ENCODE measurements around the gene C8B.

C8B gene

GRCh38 chr1:56970280-56970679 is 4.5 kb upstream of the C8B start:
- no peak for DNase-seq

DNA sequence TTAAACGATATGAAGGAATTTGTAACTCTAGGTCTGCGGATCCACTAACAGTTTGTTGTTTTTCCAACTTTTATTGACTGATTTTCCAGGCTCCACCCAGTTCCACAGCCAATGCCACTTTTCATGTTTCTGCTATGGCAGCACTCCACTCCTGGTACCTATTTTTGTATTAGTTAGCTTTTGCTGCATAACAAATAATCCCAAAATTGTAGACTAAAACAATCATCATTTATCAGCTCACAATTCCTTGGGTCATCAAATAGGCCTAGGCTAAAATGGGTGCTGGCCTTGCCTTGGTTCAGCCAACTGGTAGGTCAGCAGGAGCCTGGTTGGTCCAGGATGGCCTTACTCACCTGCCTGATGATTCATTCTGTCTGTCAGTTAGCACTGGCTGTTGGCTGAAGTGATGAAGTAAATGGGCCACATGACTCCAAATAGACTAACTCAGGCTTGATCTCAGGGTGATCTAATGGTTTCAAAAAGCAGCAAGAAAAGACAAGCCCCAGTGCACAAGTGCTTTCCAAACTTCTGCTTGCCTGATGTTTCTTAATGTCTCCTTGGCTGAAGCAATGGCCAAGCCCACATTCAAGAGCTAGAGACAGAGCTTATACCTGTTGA is 3.2 kb upstream of the C8B start:
- no peak for DNase-seq

DNA sequence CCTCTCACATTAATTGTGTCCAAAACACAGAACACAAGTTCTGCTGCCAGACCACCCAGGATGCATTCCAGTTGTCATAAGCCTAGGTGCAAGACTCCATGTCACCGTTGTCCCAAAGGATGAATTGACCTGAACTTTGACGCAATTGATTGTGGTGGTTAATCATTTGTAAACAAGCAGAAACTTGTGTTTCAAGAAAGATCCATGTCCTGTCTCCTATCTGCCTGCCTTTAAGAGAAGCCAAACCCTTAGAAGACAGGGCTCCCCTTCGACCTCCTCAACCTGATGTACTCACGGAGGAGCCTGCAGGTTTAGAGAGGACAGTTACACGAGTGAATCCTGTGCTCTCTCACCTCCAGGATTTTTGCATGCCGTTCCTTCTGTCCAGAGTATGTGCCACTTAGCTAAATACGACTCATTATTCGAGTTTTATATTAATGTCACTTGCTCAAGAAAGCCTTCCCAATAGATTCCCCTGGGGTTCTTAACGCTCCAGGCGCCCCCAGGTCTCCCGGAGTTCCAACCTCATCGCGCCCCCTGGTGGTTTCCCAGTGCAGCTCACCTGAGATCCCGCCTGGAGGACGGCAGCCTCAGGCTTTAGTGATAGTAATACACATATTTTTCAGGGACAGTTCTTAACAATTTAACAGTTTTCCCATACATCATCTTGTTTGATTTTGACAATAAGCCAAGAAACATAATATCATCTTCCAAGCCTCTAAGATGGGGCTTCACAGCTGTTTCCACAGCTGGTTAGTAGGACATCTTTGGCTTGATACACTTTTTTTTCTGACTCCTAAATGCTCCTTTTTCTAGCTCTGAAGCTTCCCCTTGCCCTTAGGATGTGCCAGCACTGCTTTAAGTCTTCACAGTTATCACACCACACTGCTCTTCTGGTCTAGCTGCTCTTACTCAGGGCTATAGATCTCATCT is 2.4 kb upstream of the C8B start:
- DNase-seq = no peak

- no peak for DNase-seq
Measured at GRCh38 chr1:56967355-56967754, 1.5 kb upstream of the C8B start.

DNA sequence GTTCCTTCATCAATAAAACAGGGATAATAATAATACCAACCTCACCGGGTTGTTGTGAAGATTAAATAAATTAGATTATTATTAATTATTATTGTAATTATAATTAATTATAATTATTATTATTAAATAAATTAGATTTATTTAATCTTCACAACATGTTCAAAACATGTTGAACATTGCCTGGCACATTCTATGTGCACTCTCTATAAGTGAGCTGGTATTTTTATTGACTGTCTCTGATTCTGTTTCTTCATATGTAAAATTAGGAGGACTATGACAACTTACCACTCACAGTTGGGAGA is 834 bp upstream of the C8B start:
- DNase-seq = no peak

GRCh38 chr1:56965191-56965590 is 624 bp downstream of the C8B start:
- DNase-seq = no peak

DNA sequence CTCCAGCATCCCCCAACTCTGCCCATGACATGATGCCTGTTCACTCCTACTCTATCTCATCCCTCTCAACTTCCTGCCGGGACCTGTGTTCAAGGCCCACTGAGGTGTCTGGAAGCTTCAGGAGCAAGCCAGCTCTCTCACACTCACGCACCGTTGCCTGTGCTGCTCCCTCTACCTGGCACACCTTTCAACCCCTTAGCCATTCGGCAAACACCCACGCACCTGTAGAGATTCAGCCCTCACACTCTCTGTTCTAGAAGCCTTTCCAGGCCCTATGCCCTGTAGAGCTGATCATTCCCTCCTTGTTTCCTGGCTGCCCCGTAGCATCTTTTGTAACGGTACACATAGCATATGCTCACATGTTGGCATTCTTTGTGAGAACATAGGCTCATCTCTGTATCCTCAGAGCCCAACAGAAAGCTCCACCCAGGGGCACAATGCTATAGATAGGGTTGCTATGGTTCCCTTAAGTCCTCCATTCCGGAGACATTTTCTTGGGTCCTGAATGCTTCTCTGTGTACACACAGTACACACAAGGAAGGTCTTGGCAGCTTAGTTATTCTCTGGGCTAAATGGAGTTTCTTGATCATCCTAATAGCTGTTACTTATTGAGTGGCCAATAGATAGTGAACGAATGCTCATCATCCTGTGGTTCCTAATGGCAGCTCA is 1.3 kb downstream of the C8B start:
- no peak for DNase-seq

DNA sequence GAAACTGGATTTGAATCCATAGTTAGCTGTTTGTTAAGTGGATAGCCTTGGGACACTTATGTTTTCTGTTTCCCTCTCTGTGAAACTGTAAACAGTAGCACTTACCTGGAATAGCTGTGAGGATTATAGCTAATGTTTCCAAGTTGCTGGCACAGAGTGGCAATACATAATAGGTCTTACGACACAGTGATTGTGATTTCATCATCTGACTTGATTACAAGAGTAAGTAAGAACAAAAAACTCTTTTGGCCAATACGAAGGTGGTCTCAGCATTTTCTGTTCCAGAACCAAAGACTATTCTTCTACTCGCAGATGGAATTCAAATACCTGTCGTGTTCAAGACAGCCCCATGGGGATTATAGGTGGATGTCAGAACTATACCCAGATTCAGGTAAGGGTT is 2.1 kb downstream of the C8B start:
- DNase-seq = no peak

DNA sequence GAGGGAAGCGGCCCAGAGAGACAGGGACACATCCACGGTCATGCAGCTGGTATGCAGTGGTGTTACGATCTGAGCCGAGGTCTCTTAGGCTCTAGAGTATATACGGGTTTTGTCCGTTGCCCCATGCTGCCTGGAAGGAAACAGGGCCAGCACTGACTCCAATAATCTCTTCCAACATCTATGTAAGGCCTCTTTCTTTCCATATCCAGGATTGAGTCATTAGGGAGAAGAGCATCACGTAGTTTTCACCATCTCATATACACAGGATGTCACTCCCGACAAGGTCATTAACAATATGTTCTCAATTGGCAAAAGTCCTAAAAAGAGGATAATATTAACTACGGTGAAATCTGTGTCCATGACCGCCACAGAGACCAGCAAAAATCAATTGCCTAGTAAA is 4.4 kb downstream of the C8B start:
- no peak for DNase-seq

- DNase-seq = no peak
Measured at GRCh38 chr1:56958526-56958925, 7.3 kb downstream of the C8B start.

GRCh38 chr1:56957931-56958330 is 7.9 kb downstream of the C8B start:
- no peak for DNase-seq

DNA sequence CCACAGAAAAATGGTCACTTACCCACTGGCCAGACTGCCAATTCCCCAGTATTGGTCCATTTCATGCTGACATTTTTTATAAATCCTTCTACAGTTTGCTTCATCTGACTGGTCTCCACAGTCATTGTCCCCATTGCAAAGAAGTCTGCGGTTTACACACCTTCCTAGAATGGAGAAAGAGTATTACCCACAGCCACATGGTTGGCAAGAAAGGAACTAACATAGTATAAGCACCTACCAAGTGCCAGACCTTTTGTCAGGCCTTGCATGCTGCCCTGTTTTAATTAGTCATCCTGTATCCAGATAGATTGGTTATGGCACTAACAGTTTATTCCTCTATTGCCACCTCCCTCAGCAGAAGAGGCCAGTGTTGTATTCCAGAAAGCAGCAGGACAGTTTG is 11.2 kb downstream of the C8B start:
- DNase-seq = no peak

GRCh38 chr1:56953386-56953785 is 12.4 kb downstream of the C8B start:
- DNase-seq = no peak

- DNase-seq = no peak
Measured at GRCh38 chr1:56952501-56952900, 13.3 kb downstream of the C8B start.

DNA sequence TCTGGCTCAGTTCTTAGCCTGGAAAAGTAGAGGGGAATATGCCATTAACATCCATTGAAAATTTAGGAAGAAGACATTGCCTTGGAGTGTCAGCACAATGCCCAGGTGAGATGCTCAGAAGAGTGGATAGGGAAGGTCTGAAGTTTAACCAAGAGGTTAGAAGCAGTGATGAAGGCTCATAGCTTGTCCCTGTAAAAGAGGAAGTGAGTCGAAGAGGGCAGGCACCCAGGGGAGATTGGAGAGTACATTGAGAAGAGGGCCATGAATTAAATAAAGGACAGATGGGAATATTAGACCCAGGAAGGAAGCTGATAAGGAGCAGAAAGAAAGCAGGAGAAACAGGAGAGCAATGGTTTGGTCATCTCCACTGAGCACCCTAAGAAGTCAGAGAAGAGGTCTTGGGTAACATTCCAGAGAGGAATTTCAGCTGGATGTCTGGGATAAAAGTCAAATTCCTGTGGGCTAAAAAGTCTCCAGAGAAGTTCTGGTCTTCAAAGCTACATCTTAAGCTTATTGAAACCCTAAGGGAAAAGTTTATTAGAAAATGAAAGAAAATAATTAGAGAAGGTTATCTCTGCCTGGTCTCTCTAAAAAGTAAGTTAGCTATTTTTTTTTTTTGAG is 17.3 kb downstream of the C8B start:
- no peak for DNase-seq

DNA sequence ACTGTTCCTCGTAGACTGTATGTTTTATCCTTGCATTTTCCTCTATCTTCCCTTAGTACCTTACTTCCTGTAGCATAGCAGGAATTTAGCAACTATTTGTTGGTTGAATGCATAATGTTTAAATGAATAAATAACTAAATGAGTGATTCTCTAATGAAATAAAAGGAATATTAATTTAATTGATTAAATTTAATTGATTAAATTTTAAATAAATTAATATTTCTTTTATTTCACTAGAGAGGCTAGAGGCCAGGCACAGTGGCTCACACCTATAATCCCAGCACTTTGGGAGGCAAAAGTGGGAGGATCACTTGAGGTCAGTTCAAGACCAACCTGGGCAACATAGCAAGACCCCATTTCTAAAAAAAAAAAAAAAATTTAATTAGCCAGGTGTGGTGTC is 25.8 kb downstream of the C8B start:
- DNase-seq = no peak

DNA sequence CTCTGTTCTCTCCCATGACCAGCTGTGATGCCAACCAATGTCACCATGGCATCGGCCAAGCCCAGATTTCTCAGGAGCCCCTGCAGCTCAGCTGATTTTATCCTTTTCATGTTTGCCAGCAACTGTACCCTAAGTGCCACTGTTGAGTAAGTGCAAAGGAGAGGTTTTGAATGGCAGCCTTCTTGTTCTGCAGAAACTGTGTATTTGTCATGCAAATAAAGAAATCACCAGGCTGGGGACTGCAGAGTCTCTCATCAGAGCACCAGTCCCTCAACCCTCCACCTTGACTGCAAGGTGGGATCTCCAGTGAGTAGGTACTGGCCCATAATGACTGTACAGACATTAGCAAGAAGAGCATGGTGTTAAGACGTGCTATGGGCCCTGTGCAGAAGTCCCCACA is 26.6 kb downstream of the C8B start:
- no peak for DNase-seq

DNA sequence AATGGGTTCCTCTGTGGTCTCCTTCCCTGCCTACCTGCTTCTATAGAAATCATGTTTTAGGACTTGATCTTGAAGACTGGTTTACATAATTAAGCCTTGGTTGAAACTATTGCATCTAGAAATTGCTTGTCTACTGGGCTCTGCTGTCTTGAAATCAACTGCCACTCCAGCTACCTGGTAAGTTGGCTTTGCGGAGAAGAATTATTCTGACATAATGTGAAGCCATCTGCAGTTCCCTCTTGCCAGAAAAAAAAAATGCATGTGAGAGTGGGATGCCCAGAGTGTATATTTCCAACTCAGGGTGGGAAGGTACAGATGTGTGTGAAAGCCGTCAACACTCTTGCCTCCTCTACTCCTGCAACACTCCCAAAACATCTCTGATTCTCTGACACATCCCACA is 27.2 kb downstream of the C8B start:
- DNase-seq = no peak

GRCh38 chr1:56934430-56935060 is 31.3 kb downstream of the C8B start:
- DNase-seq = no peak

DNA sequence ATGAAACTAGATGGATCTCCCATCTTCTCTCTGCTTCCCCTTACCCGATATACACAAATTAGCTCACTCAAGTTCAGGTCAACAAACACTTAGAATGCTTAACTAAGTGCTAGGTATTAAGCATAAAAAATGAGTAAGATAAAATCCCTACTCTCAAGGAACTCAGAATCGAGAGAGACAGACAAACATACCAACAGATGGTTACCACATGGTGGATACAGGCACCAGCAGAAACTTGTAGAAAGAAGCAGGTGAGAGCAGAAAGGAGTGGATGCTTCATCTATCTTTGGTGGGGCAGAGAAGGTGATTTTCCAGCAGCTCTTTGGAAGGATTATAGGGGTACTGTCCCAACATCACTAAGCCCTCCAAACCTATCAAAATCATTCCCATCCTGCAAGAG is 32.2 kb downstream of the C8B start:
- DNase-seq = no peak

- DNase-seq = no peak
Measured at GRCh38 chr1:56933161-56933560, 32.7 kb downstream of the C8B start.

- DNase-seq = no peak
Measured at GRCh38 chr1:56931686-56932085, 34.1 kb downstream of the C8B start.

GRCh38 chr1:56931211-56931610 is 34.6 kb downstream of the C8B start:
- DNase-seq = no peak
